T-helper 1 cell (primary cell): ENCODE measurements around the gene UNC93B1.

Experiments
- DNase-seq, 5 donors: peaks; one replicate each; pipeline ENCODE4 v3.0.0-alpha.2; 2012 to 2020
- total RNA-seq, 4 donors: gene quantifications; one replicate each; lab custom pipeline; 2026; lab: John Stamatoyannopoulos, UW

UNC93B1 gene
- total RNA-seq = 11.0 to 16.1 (median 14.9) reads per million in 4 donors

- peak; percentile 57 to 86 (median 60) for DNase-seq
Measured at GRCh38 chr11:68003846-68004550, at the start of gene UNC93B1. Gene UNC93B1, minus strand, starts transcription at chr11:68004097. Its CDS starts 54 bp downstream, at chr11:68004043.

DNA sequence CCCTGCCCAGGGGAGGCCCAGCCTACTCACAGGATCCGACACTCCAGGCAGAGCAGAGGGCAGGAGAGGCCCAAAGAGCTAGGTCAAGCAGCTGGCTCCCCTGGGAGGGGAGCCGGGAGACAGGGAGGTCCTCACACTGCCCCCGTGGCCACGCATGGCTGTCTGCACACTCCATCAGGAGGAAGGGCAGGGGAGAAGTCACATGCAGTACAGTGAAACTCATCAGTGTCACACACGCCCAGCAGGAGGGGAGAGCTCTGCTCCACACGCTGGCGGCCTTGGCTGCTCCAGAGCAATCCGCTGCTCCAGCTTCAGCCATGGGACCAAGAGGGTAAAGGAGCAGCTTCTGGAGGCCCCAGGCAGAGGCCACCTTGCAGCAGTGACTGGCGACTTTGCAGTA, 49.2 kb upstream of the UNC93B1 start:
- no peak for DNase-seq

GRCh38 chr11:68052137-68052873, 48.4 kb upstream of the UNC93B1 start:
- no peak for DNase-seq

GRCh38 chr11:68051191-68052136, 47.6 kb upstream of the UNC93B1 start:
- DNase-seq = no peak

DNA sequence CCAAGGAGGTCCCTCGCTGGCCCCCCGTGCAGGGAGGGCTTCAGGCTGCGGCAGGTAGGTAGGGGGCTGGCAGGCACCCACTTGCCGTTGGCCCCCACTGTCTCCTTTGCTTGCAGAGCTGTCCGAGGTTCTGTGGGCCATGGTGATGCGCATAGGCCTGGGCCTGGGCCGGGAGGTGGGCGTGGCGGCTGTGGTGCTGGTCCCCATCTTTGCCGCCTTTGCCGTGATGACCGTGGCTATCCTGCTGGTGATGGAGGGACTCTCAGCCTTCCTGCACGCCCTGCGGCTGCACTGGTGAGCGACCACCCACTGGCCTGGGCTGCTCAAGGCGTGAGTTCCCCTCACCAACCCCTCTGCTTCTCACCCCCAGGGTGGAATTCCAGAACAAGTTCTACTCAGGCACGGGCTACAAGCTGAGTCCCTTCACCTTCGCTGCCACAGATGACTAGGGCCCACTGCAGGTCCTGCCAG, 46.5 kb upstream of the UNC93B1 start:
- DNase-seq = no peak

GRCh38 chr11:68049509-68050370, 45.8 kb upstream of the UNC93B1 start:
- no peak for DNase-seq

- no peak for DNase-seq
Measured at GRCh38 chr11:68048681-68049508, 45.0 kb upstream of the UNC93B1 start.

GRCh38 chr11:68047437-68048290, 43.8 kb upstream of the UNC93B1 start:
- no peak for DNase-seq

DNA sequence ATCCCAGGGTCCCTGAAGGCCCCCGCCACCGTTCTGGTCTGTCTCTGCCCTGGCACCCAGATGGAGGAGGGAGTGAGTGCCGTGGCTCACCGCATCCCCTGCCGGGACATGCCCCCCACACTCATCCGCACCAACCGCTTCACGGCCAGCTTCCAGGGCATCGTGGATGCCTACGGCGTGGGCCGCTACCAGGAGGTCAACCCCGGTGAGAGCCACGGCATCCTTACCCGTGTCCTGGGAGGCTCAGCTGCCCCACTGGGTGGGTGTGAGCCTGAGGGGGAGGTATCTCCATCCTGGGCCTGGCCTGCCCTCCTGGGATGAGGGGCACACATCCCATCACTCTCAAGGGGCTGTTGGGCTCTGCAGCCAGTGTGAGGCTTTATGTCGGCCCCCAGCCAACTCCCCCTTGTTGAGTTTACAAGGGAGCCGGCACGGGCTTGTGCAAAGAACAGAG, 41.0 kb upstream of the UNC93B1 start:
- DNase-seq = no peak

GRCh38 chr11:68044145-68044813, 40.4 kb upstream of the UNC93B1 start:
- DNase-seq = no peak

- no peak for DNase-seq
Measured at GRCh38 chr11:68043349-68044144, 39.6 kb upstream of the UNC93B1 start.

DNA sequence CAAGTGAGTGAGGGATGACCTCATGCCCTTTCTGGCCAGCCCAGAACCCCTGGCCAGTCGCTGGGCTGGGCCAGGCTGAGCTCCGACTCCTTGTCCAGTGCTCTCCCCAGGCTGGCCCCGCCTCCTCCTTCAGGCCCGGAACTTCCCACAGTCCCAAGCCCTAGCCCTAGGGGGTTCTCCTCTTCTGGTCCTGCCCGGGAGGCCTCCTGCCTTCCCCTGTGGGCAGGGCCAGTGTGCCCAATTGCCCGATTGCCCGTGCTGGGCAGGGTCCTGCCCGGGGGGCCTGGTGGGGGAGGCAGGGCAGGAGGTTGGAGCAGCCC, 39.1 kb upstream of the UNC93B1 start:
- no peak for DNase-seq

GRCh38 chr11:68042219-68043028, 38.5 kb upstream of the UNC93B1 start:
- DNase-seq = no peak

DNA sequence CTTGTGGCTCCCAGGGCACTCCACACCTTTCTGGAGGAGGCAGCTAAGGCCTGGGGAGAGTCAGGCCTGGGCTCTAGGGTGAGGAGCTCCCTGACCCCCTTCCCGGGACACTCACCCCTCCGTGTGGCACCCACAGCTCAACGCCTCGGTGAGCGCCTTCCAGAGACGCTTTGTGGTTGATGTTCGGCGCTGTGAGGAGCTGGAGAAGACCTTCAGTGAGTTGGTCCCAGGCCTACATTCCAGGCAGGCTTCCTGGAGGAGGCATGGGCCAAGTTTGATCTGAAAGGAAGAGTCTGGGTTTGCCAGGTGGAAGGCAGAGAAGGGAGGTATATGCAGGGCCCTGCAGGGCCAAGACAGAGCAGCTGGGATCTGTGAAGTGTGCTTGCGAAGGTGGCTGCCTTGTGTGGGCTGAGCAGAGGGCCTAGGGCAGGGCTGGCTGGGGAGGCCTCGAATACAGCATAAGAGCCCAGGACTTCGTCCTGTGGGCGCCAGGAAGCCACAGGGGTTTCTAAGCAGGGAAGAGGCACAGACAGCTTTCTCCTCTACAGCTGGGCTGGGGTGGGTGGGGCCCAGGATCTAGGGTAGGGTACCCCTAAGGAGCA, 37.8 kb upstream of the UNC93B1 start:
- no peak for DNase-seq

- no peak for DNase-seq
Measured at GRCh38 chr11:68040957-68041591, 37.2 kb upstream of the UNC93B1 start.

- DNase-seq = peak in 3 of 5 donors; percentile 29 to 53 (median 36)
Measured at GRCh38 chr11:68040101-68040956, 36.4 kb upstream of the UNC93B1 start.
